SK-N-SH treated with all-trans-retinoic acid at 6 μM for 48 hours (cell line): ENCODE data around the gene SNAP25.

Experiments used
- BACH2 ChIP-seq: fragments of 250-450 bp; sonication (Bioruptor Pico); IDR thresholded peaks from 2 replicates; pipeline ENCODE4 v1.9.0; 2021; ENCODE audit warnings: mild to moderate bottlenecking, borderline replicate concordance
- CREB5 ChIP-seq: fragments of 250-450 bp; sonication (Bioruptor Pico); IDR thresholded peaks from 2 replicates; pipeline ENCODE4 v1.5.1; 2020; ENCODE audit warnings: low read depth, mild to moderate bottlenecking, moderate library complexity
- PATZ1 ChIP-seq: fragments of 250-450 bp; sonication (Bioruptor Pico); IDR thresholded peaks from 2 replicates; pipeline ENCODE4 v1.8.0; 2020; ENCODE audit warnings: mild to moderate bottlenecking, moderate library complexity, borderline replicate concordance
- TSHZ2 ChIP-seq: fragments of 250-450 bp; sonication (Bioruptor Pico); IDR thresholded peaks from 2 replicates; pipeline ENCODE4 v1.5.0; 2020; ENCODE audit warnings: mild to moderate bottlenecking, moderate library complexity
- ZNF70 ChIP-seq: fragments of 450-650 bp; formaldehyde crosslinking; IDR thresholded peaks from 2 replicates; pipeline ENCODE4 v1.5.0; 2020; ENCODE audit warnings: mild to moderate bottlenecking, moderate library complexity

GRCh38 chr20:10286356-10286755 is 67.7 kb downstream of the SNAP25 start:
- TF ChIP-seq CREB5 = no peak
- no peak for TF ChIP-seq PATZ1
- no peak for TF ChIP-seq ZNF70
- no peak for TF ChIP-seq BACH2
- no peak for TF ChIP-seq TSHZ2 (CRISPR knock-in tag)
